Kidney (tissue), 14 donors: Measurements from ENCODE around the gene TSEN34. TPM values are rescaled to one million over a fixed set of nuclear protein-coding genes. Genes with fewer than 3 reads are reported as not detected.

ENCODE experiments used
- DNase-seq, 5 donors: peaks; one replicate each; pipeline ENCODE4 v3.0.0-alpha.2; 2013 to 2020
- FAIRE-seq: peaks from 2 replicates; lab custom pipeline; 2012; peaks lifted over from hg19 to GRCh38; lab: Jason Lieb, UNC
- H3K27ac ChIP-seq, 2 donors: one replicate each; pipeline ENCODE4 v1.7.0; 2013; ENCODE audit warnings: low read depth in 2 of 2, low read length in 2 of 2, inconsistent platforms in 1 of 2
- H3K27me3 ChIP-seq: one replicate; pipeline ENCODE4 v1.7.1; 2013; ENCODE audit warnings: low read length, inconsistent platforms; ENCODE audit not compliant: control insufficient read depth, insufficient read depth
- H3K36me3 ChIP-seq, 3 donors: one replicate each; pipeline versions ENCODE4 v1.7.0 to v1.7.1; 2013; ENCODE audit warnings: low read length in 3 of 3, control low read depth in 1 of 3, inconsistent platforms in 1 of 3; ENCODE audit not compliant: insufficient read depth in 3 of 3, control insufficient read depth in 2 of 3
- H3K4me1 ChIP-seq, 3 donors: one replicate each; pipeline versions ENCODE4 v1.7.0 to v1.7.1; 2013; ENCODE audit warnings: low read length in 3 of 3, inconsistent platforms in 1 of 3, low read depth in 1 of 3; ENCODE audit not compliant: control insufficient read depth in 2 of 3, insufficient read depth in 2 of 3
- H3K4me3 ChIP-seq, 3 donors: one replicate each; pipeline versions ENCODE4 v1.7.0 to v1.8.1; 2013; ENCODE audit warnings: low read length in 3 of 3, control low read depth in 1 of 3, inconsistent platforms in 1 of 3
- H3K9ac ChIP-seq, 3 donors: one replicate each; pipeline versions ENCODE4 v1.7.0 to v1.7.1; 2013; ENCODE audit warnings: low read length in 3 of 3, control low read depth in 1 of 3, inconsistent platforms in 1 of 3
- H3K9me3 ChIP-seq, 3 donors: one replicate each; pipeline versions ENCODE4 v1.7.0 to v1.7.1; 2013; ENCODE audit warnings: low read length in 3 of 3, control low read depth in 1 of 3, inconsistent platforms in 1 of 3; ENCODE audit not compliant: control insufficient read depth in 2 of 3, insufficient read depth in 1 of 3
- CTCF ChIP-seq: IDR thresholded peaks from 3 replicates; pipeline ENCODE4 v1.5.1; 2012; ENCODE audit warnings: mild to moderate bottlenecking, moderate library complexity, borderline replicate concordance; ENCODE audit not compliant: insufficient read depth; ENCODE audit errors: extremely low read depth
- intact Hi-C: fragments of 100-400 bp; cut with DNase I; formaldehyde crosslinking; loops from one replicate; pipeline ENCODE4 v1.11.1; 2022
- polyA plus RNA-seq: library from polyadenylated mRNA; stranded (reverse); fragments of 350-450 nt; fragmentation: Illumina TruSeq; extraction: RNeasy Lipid Tissue Mini Kit (QIAGEN cat#74804); gene quantifications from one replicate; pipeline ENCODE4 v1.2.3, GENCODE V29; 2014; ENCODE audit warnings: low read depth, low replicate concordance; ENCODE audit not compliant: insufficient read depth
- total RNA-seq: library from RNA; stranded (reverse); fragmentation: NEBNext Ultra II Directional; extraction: Animal tissue kit (Norgen Biotek cat#: 25700); gene quantifications from one replicate; pipeline ENCODE4 v1.2.1, GENCODE V29; 2021
- donor health status: control.
- donor health status: control.
- donor health status: control.
- donor health status: control.
- donor health status: control.
- donor health status: DM: yes; HTN: yes; CAD: no.
- donor health status: Normal renal cell carcinoma (clear cell type).

Gene TSEN34
- total and polyA plus RNA-seq, 2 donors from 2014 or later = 33.8 to 51.0 TPM

- TF ChIP-seq CTCF = no peak
- Histone ChIP-seq H3K4me3 (no peak overlapping the region), H3K9ac (no peak overlapping the region), H3K9me3 (no peaks in the 10 kb centered on the region), H3K27me3 (no peaks in the 10 kb centered on the region), H3K4me1 (no peaks in the 10 kb centered on the region), H3K36me3 (peaks cover 6 to 44% (median 38%) of the 10 kb centered on the region in 3 donors), H3K27ac (no peak overlapping the region)
- no peak for FAIRE-seq
- intact Hi-C loops = no loop called here
- DNase-seq = peak in 1 of 5 donors; percentile 73
These were observed 38.8 kb upstream of the TSEN34 start for GRCh38 chr19:54152267-54152666.

- H3K27me3 ChIP-seq = no peaks in the 10 kb centered on the region
- no peak overlapping the region for H3K27ac ChIP-seq
- no peak overlapping the region for H3K9ac ChIP-seq
- H3K4me1 ChIP-seq = peaks cover 0 to under 1% (median 0%) of the 10 kb centered on the region in 3 donors
- H3K9me3 ChIP-seq = no peaks in the 10 kb centered on the region
- intact Hi-C loops = no loop called here
- H3K4me3 ChIP-seq = no peak overlapping the region
- peak in 1 of 5 donors; percentile 66 for DNase-seq
- H3K36me3 ChIP-seq = peaks cover 6 to 47% (median 35%) of the 10 kb centered on the region in 3 donors
- FAIRE-seq = no peak
- no peak for TF ChIP-seq CTCF
These were observed 38.1 kb upstream of the TSEN34 start for GRCh38 chr19:54152878-54153524.

GRCh38 chr19:54153731-54154326 is 37.3 kb upstream of the TSEN34 start:
- H3K27ac ChIP-seq = no peak overlapping the region
- no peaks in the 10 kb centered on the region for H3K27me3 ChIP-seq
- H3K4me1 ChIP-seq = peaks cover 0 to 8% (median 7%) of the 10 kb centered on the region in 3 donors
- H3K9me3 ChIP-seq = no peaks in the 10 kb centered on the region
- DNase-seq (no peak), FAIRE-seq (no peak)
- peaks cover 5 to 46% (median 39%) of the 10 kb centered on the region in 3 donors for H3K36me3 ChIP-seq
- H3K9ac ChIP-seq = no peak overlapping the region
- no peak overlapping the region for H3K4me3 ChIP-seq
- TF ChIP-seq CTCF = no peak
- intact Hi-C loops = no loop called here
